Endothelial cell of umbilical vein (primary cell): ENCODE measurements around the gene PRDM2.

Experiments
- EZH2 ChIP-seq: IDR thresholded peaks from 2 replicates; pipeline ENCODE4 v1.6.1; 2012; ENCODE audit warnings: borderline replicate concordance, low read depth, mild to moderate bottlenecking, moderate library complexity, low read length, inconsistent platforms; ENCODE audit not compliant: severe bottlenecking
- FOS ChIP-seq: IDR thresholded peaks from 2 replicates; pipeline ENCODE4 v1.6.1; 2011; ENCODE audit warnings: mild to moderate bottlenecking, low read length, moderate library complexity, borderline replicate concordance; ENCODE audit not compliant: insufficient read depth
- MYC ChIP-seq: IDR thresholded peaks from one replicate; pipeline ENCODE4 v1.6.1; 2011; ENCODE audit warnings: mild to moderate bottlenecking, low read depth, low read length
- POLR2A ChIP-seq: IDR thresholded peaks from 2 replicates; pipeline ENCODE4 v1.6.1; 2012; ENCODE audit warnings: low read depth, mild to moderate bottlenecking, control low read depth, low read length
- POLR2AphosphoS5 ChIP-seq: IDR thresholded peaks from 2 replicates; pipeline ENCODE4 v1.6.1; 2012; ENCODE audit warnings: low read depth, mild to moderate bottlenecking, control low read depth, low read length, moderate library complexity; ENCODE audit not compliant: insufficient read depth
- TF ChIP-seq, protein P1 (sequence below), 2 donors: IDR thresholded peaks; 1 replicate in 1 of 2; 2 replicates in 1 of 2; pipeline ENCODE4 v1.5.1; 2011; ENCODE audit warnings: low read length in 2 of 2, mild to moderate bottlenecking in 2 of 2, moderate library complexity in 2 of 2, control low read depth in 1 of 2, inconsistent platforms in 1 of 2, low read depth in 1 of 2; ENCODE audit not compliant: insufficient read depth in 1 of 2; ENCODE audit errors: extremely low read depth in 1 of 2
- TF ChIP-seq, protein P2 (sequence below): IDR thresholded peaks from 2 replicates; pipeline ENCODE4 v1.6.1; 2011; ENCODE audit not compliant: insufficient read depth, insufficient read length

DNA sequence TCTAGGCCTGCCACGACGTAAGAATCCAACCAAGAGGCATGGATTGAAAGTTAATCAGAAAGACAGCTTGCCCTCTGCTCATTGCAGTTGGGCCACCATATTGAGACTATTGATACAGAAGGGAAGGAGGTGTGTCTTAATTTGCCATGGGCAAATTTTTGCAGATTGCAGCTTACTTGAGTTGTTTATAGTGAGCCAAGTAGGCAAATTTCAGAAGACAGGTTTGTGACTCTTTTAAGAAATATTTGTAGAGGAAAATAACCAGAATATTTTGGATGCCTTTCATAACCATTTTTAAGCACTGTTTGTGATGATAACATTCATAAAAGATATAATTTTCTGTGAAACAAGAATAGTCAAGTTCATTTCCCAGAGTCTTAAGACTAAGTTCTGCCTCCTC lies 74.1 kb downstream of the PRDM2 start:
- TF ChIP-seq, protein P1, sequence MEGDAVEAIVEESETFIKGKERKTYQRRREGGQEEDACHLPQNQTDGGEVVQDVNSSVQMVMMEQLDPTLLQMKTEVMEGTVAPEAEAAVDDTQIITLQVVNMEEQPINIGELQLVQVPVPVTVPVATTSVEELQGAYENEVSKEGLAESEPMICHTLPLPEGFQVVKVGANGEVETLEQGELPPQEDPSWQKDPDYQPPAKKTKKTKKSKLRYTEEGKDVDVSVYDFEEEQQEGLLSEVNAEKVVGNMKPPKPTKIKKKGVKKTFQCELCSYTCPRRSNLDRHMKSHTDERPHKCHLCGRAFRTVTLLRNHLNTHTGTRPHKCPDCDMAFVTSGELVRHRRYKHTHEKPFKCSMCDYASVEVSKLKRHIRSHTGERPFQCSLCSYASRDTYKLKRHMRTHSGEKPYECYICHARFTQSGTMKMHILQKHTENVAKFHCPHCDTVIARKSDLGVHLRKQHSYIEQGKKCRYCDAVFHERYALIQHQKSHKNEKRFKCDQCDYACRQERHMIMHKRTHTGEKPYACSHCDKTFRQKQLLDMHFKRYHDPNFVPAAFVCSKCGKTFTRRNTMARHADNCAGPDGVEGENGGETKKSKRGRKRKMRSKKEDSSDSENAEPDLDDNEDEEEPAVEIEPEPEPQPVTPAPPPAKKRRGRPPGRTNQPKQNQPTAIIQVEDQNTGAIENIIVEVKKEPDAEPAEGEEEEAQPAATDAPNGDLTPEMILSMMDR (IDR thresholded peaks at IDR 0.05; ENCODE audit: extremely low read depth in 1 of 2, insufficient read depth in 1 of 2, low read depth in 1 of 2, low read length in 2 of 2), result no peak
- TF ChIP-seq POLR2A (no peak), EZH2 (no peak), POLR2AphosphoS5 (no peak), MYC (no peak), FOS (no peak)
- TF ChIP-seq, protein P2, sequence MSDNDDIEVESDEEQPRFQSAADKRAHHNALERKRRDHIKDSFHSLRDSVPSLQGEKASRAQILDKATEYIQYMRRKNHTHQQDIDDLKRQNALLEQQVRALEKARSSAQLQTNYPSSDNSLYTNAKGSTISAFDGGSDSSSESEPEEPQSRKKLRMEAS, result no peak
